HEK293 (cell line): ENCODE data around the gene PRKCA.

Experiments used
- HOXC10 ChIP-seq: sonication (generic); formaldehyde crosslinking; IDR thresholded peaks from 2 replicates; pipeline ENCODE4 v1.8.1; 2023; ENCODE audit warnings: mild to moderate bottlenecking, missing genetic modification reagents
- KLF1 ChIP-seq: fragments of 450-650 bp; formaldehyde crosslinking; IDR thresholded peaks from 2 replicates; pipeline ENCODE4 v1.5.1; 2016; ENCODE audit warnings: missing biosample characterization, missing genetic modification characterization
- MEIS1 ChIP-seq: sonication (generic); formaldehyde crosslinking; IDR thresholded peaks from 2 replicates; pipeline ENCODE4 v1.8.1; 2022; ENCODE audit warnings: missing genetic modification reagents, mild to moderate bottlenecking, borderline replicate concordance
- SETDB1 ChIP-seq: IDR thresholded peaks from one replicate; pipeline ENCODE4 v1.6.1; 2017; ENCODE audit warnings: mild to moderate bottlenecking, low read length, moderate library complexity, mixed read lengths; ENCODE audit not compliant: insufficient read length
- YY1 ChIP-seq: fragments of 450-650 bp; formaldehyde crosslinking; IDR thresholded peaks from 2 replicates; pipeline ENCODE4 v1.5.1; 2018; ENCODE audit warnings: missing biosample characterization, missing genetic modification characterization
- ZBTB8A ChIP-seq: fragments of 450-650 bp; formaldehyde crosslinking; IDR thresholded peaks from 2 replicates; pipeline ENCODE4 v1.5.1; 2016; ENCODE audit warnings: missing biosample characterization, missing genetic modification characterization
- ZFP37 ChIP-seq: fragments of 450-650 bp; formaldehyde crosslinking; IDR thresholded peaks from 2 replicates; pipeline ENCODE4 v1.5.1; 2016; ENCODE audit warnings: missing biosample characterization, missing genetic modification characterization
- ZNF37A ChIP-seq: fragments of 450-650 bp; IDR thresholded peaks from 2 replicates; pipeline ENCODE4 v1.5.1; 2018; ENCODE audit warnings: missing biosample characterization, missing genetic modification characterization
- ZNF391 ChIP-seq: fragments of 450-650 bp; formaldehyde crosslinking; IDR thresholded peaks from 2 replicates; pipeline ENCODE4 v1.5.1; 2016; ENCODE audit warnings: low read depth, missing biosample characterization, missing genetic modification characterization, borderline replicate concordance
- ZNF473 ChIP-seq: fragments of 450-650 bp; formaldehyde crosslinking; IDR thresholded peaks from 2 replicates; pipeline ENCODE4 v1.5.1; 2017; ENCODE audit warnings: missing biosample characterization, missing genetic modification characterization
- ZNF585B ChIP-seq: fragments of 450-650 bp; formaldehyde crosslinking; IDR thresholded peaks from 2 replicates; pipeline ENCODE4 v1.5.1; 2016; ENCODE audit warnings: missing biosample characterization, missing genetic modification characterization
- ZNF785 ChIP-seq: fragments of 450-650 bp; formaldehyde crosslinking; IDR thresholded peaks from 2 replicates; pipeline ENCODE4 v1.5.1; 2016; ENCODE audit warnings: missing biosample characterization, missing genetic modification characterization
- TF ChIP-seq, protein P1 (sequence below): fragments of 450-650 bp; formaldehyde crosslinking; IDR thresholded peaks from 2 replicates; pipeline ENCODE4 v1.5.1; 2016; ENCODE audit warnings: missing biosample characterization, missing genetic modification characterization
- TF ChIP-seq, protein P2 (sequence below): fragments of 450-650 bp; formaldehyde crosslinking; IDR thresholded peaks from 2 replicates; pipeline ENCODE4 v1.5.1; 2016; ENCODE audit warnings: missing biosample characterization, missing genetic modification characterization

DNA sequence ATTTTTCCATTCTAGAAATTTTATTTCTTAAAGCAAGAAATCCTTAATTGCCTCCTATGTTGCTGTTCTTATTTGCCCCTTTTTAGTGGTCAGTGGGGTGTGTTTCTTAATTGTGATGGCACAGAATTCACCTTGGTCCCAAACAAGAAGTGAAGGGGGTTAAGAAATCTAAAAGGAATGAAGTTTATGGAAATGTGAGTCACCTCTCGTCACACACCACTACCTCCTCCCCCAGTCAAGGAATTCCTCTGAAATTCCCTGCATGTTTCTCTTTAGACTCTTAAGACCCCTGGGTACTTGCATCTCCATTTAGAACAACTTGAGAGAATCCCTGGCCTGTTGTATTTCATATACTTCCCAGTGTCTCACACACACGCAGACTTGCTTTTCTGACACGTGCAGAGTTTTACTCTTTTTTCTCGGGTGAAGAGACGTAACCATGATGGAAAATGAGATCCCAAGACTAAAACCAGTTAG is 247.4 kb downstream of the PRKCA start:
- TF ChIP-seq YY1 (tag by site-specific recombination) (no peak), ZNF585B (no peak), ZNF391 (no peak), ZBTB8A (tag by site-specific recombination) (no peak), SETDB1 (no peak), HOXC10 (CRISPR knock-in tag) (no peak), ZNF37A (tag by site-specific recombination) (no peak), ZNF785 (no peak), ZNF473 (tag by site-specific recombination) (no peak), ZFP37 (no peak), MEIS1 (no peak), KLF1 (tag by site-specific recombination) (no peak)
- TF ChIP-seq, protein P1, sequence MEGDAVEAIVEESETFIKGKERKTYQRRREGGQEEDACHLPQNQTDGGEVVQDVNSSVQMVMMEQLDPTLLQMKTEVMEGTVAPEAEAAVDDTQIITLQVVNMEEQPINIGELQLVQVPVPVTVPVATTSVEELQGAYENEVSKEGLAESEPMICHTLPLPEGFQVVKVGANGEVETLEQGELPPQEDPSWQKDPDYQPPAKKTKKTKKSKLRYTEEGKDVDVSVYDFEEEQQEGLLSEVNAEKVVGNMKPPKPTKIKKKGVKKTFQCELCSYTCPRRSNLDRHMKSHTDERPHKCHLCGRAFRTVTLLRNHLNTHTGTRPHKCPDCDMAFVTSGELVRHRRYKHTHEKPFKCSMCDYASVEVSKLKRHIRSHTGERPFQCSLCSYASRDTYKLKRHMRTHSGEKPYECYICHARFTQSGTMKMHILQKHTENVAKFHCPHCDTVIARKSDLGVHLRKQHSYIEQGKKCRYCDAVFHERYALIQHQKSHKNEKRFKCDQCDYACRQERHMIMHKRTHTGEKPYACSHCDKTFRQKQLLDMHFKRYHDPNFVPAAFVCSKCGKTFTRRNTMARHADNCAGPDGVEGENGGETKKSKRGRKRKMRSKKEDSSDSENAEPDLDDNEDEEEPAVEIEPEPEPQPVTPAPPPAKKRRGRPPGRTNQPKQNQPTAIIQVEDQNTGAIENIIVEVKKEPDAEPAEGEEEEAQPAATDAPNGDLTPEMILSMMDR = no peak
- TF ChIP-seq, protein P2, sequence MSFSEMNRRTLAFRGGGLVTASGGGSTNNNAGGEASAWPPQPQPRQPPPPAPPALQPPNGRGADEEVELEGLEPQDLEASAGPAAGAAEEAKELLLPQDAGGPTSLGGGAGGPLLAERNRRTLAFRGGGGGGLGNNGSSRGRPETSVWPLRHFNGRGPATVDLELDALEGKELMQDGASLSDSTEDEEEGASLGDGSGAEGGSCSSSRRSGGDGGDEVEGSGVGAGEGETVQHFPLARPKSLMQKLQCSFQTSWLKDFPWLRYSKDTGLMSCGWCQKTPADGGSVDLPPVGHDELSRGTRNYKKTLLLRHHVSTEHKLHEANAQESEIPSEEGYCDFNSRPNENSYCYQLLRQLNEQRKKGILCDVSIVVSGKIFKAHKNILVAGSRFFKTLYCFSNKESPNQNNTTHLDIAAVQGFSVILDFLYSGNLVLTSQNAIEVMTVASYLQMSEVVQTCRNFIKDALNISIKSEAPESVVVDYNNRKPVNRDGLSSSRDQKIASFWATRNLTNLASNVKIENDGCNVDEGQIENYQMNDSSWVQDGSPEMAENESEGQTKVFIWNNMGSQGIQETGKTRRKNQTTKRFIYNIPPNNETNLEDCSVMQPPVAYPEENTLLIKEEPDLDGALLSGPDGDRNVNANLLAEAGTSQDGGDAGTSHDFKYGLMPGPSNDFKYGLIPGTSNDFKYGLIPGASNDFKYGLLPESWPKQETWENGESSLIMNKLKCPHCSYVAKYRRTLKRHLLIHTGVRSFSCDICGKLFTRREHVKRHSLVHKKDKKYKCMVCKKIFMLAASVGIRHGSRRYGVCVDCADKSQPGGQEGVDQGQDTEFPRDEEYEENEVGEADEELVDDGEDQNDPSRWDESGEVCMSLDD = no peak
